GM21423 (cell line): Measurements from ENCODE around the gene COX19.
"Not testable (repeated sequence)": the region's sequence is repeated elsewhere in the genome, so short reads cannot be mapped to it uniquely, and the experiment has no call there.

ENCODE experiments used
- ATAC-seq: cut with Tn5 transposase; IDR thresholded peaks from one replicate; pipeline ENCODE4 v1.9.1; 2021; ENCODE audit warnings: mild to moderate bottlenecking, moderate library complexity; ENCODE audit not compliant: unreplicated experiment

The COX19 gene

GRCh38 chr7:949021-949934, 26.1 kb downstream of the COX19 start:
- no peak for ATAC-seq

GRCh38 chr7:947391-948210, 27.7 kb downstream of the COX19 start:
- ATAC-seq: no peak

DNA sequence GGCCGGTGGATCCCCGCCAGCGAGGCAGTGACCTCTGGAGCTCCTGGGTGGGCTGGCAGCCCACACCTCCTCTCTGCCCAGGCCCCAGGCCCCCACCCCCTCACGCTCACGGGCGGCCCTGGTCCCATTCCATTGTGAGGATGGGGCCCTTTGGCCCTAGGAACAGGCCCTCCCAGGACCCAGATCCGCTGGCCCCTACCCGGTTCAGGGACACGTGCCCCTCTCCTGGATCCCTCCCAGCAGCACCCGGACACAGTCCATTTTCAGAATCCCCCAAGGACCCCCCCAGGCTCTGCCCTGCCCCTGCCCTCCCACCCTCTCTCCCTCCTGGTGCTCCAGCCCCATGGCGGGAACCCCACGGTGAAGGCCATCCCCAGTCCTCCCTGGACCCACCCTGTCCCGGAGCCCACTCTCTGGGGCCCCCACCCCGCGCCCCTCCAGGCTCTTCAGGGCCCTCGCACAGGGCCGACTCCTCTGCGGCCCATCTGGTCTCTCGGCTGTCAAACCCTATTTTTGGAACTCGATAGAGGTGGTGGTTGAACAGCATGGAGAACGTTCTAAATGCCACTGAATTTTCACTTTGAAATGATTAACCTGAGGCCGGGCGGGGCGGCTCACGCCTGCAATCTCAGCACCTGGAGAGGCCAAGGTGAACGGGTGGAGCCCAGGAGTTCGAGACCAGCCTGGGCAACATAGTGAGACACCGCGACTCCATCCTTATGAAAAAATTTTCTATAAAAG, 28.9 kb downstream of the COX19 start:
- ATAC-seq: no peak

GRCh38 chr7:945556-946255, 29.6 kb downstream of the COX19 start:
- no peak for ATAC-seq

DNA sequence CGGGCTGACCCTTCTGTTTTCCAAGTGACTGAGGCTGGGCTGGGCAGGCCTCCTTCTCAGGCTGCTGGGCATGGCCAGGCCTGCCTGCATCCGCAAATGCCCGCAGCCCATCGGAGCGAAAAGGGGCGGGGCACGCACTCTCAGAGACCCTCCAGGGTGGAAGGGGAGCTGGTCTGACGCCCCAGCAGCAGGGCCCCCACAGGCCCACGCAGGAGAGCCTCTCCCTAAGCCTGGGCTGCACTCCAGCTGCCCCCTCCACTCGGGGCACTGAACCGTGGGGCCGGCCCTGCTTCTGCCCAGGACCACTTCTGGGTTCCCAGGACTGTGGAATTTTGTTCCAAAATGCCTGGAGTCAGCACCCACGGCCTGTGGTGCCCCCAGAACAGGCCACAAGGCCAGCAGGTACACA, 30.2 kb downstream of the COX19 start:
- no peak for ATAC-seq

DNA sequence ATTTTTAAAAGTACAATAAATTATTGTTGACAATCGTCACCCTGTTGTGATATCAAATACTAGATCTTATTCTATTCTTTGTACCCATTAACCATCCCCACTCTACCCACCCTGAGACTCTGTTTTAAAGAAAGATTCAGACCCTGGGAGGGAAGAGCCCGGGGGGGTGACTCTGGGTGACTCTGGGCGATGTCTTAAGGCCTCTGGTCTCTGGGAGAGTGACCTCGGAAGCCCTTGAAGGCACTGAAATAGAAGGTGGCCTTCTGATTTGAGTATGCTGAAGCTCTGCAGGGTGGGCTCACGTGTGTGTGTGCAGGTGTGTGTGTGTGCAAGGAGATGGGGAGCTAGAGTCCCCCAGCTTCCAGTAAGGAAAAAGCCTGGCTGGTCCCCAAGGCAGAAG, 30.6 kb downstream of the COX19 start:
- ATAC-seq: no peak

DNA sequence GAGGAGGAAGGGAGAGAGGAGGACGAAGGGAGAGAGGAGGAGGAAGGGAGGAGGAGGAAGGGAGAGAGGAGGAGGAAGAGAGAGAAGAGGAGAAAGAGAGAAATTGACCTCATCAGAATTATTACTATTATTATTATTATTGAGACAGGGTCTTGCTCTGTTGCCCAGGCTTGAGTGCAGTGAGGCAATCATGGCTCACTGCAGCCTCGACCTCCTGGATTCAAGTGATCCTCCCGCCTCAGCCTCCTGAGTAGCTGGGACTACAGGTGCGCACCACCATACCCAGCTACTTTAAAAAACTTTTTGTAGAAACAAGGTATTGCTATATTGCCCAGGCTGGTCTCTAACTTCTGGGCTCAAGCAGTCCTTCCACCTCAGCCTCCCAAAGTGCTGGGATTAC, 31.6 kb downstream of the COX19 start:
- ATAC-seq: not testable (repeated sequence)

- ATAC-seq: no peak
These were observed 34.5 kb downstream of the COX19 start for GRCh38 chr7:940599-941408.

DNA sequence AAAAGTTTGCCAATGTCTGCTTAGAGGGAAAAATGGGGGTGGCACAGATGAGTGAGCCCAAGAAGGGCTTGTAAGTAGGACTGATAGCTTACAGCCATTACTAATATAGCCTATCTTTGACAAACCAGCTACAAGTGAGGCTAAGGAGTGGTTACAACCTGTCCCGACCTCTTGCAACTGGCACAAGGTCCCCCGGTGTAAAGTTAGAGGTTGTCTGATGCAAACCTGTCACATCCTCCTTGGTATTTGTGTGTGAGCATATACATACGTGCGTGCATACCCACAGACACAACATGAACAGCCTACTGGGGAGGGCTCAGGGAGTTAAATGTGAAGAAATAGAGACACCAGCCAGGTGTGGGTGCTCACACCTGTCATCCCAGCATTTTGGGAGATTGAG, 35.5 kb downstream of the COX19 start:
- no peak for ATAC-seq

- no peak for ATAC-seq
These were observed 36.7 kb downstream of the COX19 start for GRCh38 chr7:938546-939185.

- no peak for ATAC-seq
These were observed 37.4 kb downstream of the COX19 start for GRCh38 chr7:937856-938484.

- ATAC-seq: peak; percentile 76
These were observed 38.8 kb downstream of the COX19 start for GRCh38 chr7:936386-937054.

DNA sequence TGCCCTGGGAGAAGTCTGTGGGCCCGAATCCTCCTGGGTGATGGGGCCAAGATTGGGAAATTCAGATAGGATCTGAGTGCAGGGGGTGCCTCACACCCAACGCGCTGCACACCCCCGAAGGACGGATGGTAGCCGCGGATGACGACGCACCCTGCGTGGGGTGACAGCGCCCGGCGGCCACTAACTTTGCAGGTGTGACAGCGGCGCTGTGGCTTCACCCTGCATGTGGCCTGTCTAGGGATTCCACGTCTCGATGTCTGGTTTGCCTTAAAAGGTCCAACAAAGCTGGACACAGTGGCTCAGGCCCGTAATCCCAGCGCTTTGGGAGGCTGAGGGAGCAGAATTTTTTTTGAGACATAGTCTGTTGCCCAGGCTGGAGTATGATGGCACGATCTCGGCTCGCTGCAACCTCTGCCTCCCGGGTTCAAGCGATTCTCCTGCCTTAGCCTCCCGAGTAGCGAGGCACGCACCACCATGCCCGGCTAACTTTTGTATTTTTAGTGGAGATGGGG, 39.4 kb downstream of the COX19 start:
- no peak for ATAC-seq

- no peak for ATAC-seq
These were observed 40.0 kb downstream of the COX19 start for GRCh38 chr7:935164-935873.

- no peak for ATAC-seq
These were observed 40.7 kb downstream of the COX19 start for GRCh38 chr7:934469-935163.

GRCh38 chr7:932651-932975, 42.7 kb downstream of the COX19 start:
- no peak for ATAC-seq
